Fibroblast of mammary gland (primary cell): ENCODE data around the gene LYPLA2.

Experiments used
- DNase-seq: peaks from one replicate; pipeline ENCODE4 v3.0.0-alpha.2; 2010; ENCODE audit warnings: low read depth
- H3K4me3 ChIP-seq: 2 replicates; pipeline ENCODE4 v1.5.1; 2011; ENCODE audit warnings: low read depth, mild to moderate bottlenecking, low read length, moderate library complexity; ENCODE audit not compliant: control insufficient read depth
- CTCF ChIP-seq: conservative IDR thresholded peaks from 2 replicates; pipeline ENCODE4 v1.5.1; 2011; ENCODE audit warnings: low read depth, low read length, inconsistent platforms; ENCODE audit not compliant: control insufficient read depth, insufficient read depth

LYPLA2 gene

GRCh38 chr1:23836037-23836436, 45.1 kb downstream of the LYPLA2 start:
- no peak overlapping the region for H3K4me3 ChIP-seq
- no peak for DNase-seq
- TF ChIP-seq CTCF, result no peak

- TF ChIP-seq CTCF, result no peak
- no peak overlapping the region for H3K4me3 ChIP-seq
- DNase-seq, result no peak
These were observed 47.0 kb downstream of the LYPLA2 start for GRCh38 chr1:23837908-23838307.

- H3K4me3 ChIP-seq, result peak overlapping the region; percentile 17
- TF ChIP-seq CTCF, result no peak
- peak; percentile 16 for DNase-seq
These were observed 47.5 kb downstream of the LYPLA2 start for GRCh38 chr1:23838401-23838866.

GRCh38 chr1:23843644-23844043, 52.7 kb downstream of the LYPLA2 start:
- no peak overlapping the region for H3K4me3 ChIP-seq
- no peak for TF ChIP-seq CTCF
- no peak for DNase-seq
